K562 (cell line): ENCODE measurements around the gene XBP1. TPM values are rescaled to one million over a fixed set of nuclear protein-coding genes. Genes with fewer than 3 reads are reported as not detected.
A peak's percentile ranks its signal among the peaks of the same experiment; 100 is the strongest.

Experiments
- CEBPZ ChIP-seq: fragments of 150-350 bp; IDR thresholded peaks from 2 replicates; pipeline ENCODE4 v1.6.1; 2014; ENCODE audit warnings: low read depth, mild to moderate bottlenecking, low read length, borderline replicate concordance
- CREM ChIP-seq: IDR thresholded peaks from 2 replicates; pipeline ENCODE4 v1.6.1; 2014; ENCODE audit warnings: antibody characterized with exemption, low read depth
- ESRRB ChIP-seq: fragments of 250-450 bp; sonication (Bioruptor Pico); IDR thresholded peaks from 2 replicates; pipeline ENCODE4 v1.5.0; 2020; ENCODE audit warnings: mild to moderate bottlenecking, moderate library complexity, borderline replicate concordance
- HNRNPK ChIP-seq: fragments of 200-400 bp; formaldehyde crosslinking; IDR thresholded peaks from one replicate; pipeline ENCODE4 v1.6.1; 2018; ENCODE audit warnings: mild to moderate bottlenecking, low read depth, low read length; ENCODE audit not compliant: poor library complexity, severe bottlenecking
- LCOR ChIP-seq: sonication (generic); formaldehyde crosslinking; IDR thresholded peaks from 2 replicates; pipeline ENCODE4 v1.8.0; 2022; ENCODE audit warnings: mild to moderate bottlenecking, missing genetic modification reagents
- MECOM ChIP-seq: fragments of 250-450 bp; sonication (Bioruptor Pico); IDR thresholded peaks from 2 replicates; pipeline ENCODE4 v1.8.0; 2022; ENCODE audit warnings: inconsistent platforms
- MTF1 ChIP-seq: fragments of 250-450 bp; sonication (Bioruptor Pico); IDR thresholded peaks from 2 replicates; pipeline ENCODE4 v1.9.0; 2021; ENCODE audit warnings: moderate library complexity, mild to moderate bottlenecking, inconsistent platforms, borderline replicate concordance
- NFE2L1 ChIP-seq: fragments of 450-650 bp; IDR thresholded peaks from 2 replicates; pipeline ENCODE4 v1.6.1; 2016; ENCODE audit warnings: missing genetic modification characterization, low read depth, mild to moderate bottlenecking, missing compliant biosample characterization, moderate library complexity, borderline replicate concordance
- RBM17 ChIP-seq: fragments of 200-400 bp; formaldehyde crosslinking; IDR thresholded peaks from 2 replicates; pipeline ENCODE4 v1.6.1; 2017; ENCODE audit warnings: low read depth, mild to moderate bottlenecking, low read length, borderline replicate concordance
- SIRT6 ChIP-seq: IDR thresholded peaks from one replicate; pipeline ENCODE4 v1.6.1; 2012; ENCODE audit warnings: low read depth, mild to moderate bottlenecking, control low read depth, inconsistent platforms, low read length, moderate library complexity
- ZBTB8A ChIP-seq: fragments of 450-650 bp; IDR thresholded peaks from 2 replicates; pipeline ENCODE4 v1.6.1; 2018; ENCODE audit warnings: mild to moderate bottlenecking, moderate library complexity; ENCODE audit not compliant: partially characterized antibody
- ZFP1 ChIP-seq: fragments of 450-650 bp; formaldehyde crosslinking; IDR thresholded peaks from 2 replicates; pipeline ENCODE4 v1.4.0; 2020; ENCODE audit warnings: mild to moderate bottlenecking, mixed read lengths
- ZFP36 ChIP-seq: fragments of 150-350 bp; IDR thresholded peaks from 2 replicates; pipeline ENCODE4 v1.6.1; 2018; ENCODE audit warnings: low read length, low read depth; ENCODE audit not compliant: partially characterized antibody
- ZFX ChIP-seq: sonication (generic); formaldehyde crosslinking; IDR thresholded peaks from 2 replicates; pipeline ENCODE4 v1.8.0; 2022; ENCODE audit warnings: mild to moderate bottlenecking, missing genetic modification reagents, moderate library complexity
- ZNF124 ChIP-seq: sonication (generic); formaldehyde crosslinking; IDR thresholded peaks from 2 replicates; pipeline ENCODE4 v1.8.1; 2022; ENCODE audit warnings: missing genetic modification reagents
- ZNF518B ChIP-seq: fragments of 250-450 bp; sonication (Bioruptor Pico); IDR thresholded peaks from 2 replicates; pipeline ENCODE4 v1.5.0; 2021; ENCODE audit warnings: mild to moderate bottlenecking, moderate library complexity
- polyA plus RNA-seq, 8 experiments: library from polyadenylated mRNA; depleted of rRNA in 4 of 8; stranded (reverse) in 5 of 8; unstranded in 3 of 8; fragments of >200 nt; fragmentation: Nextera tagmentation in 2 of 8; fragmentation: Illumina TruSeq in 1 of 8; extraction: Ambion mirVana in 2 of 8; extraction: Trizol in 1 of 8; gene quantifications; 2 replicates each; pipeline versions ENCODE4 v1.2.1 to v1.2.3, GENCODE V29; 2011 to 2014; ENCODE audit warnings: inconsistent platforms in 1 of 8, missing spikeins in 1 of 8
- total RNA-seq, 7 experiments: library from RNA; depleted of rRNA in 6 of 7; stranded (reverse); fragments of >200 nt in 6 of 7; fragmentation: Illumina TruSeq in 2 of 7; extraction: Trizol in 2 of 7; gene quantifications; 2 replicates each; pipeline versions ENCODE4 v1.2.1 to v1.2.3, GENCODE V29; 2011 to 2021; ENCODE audit warnings: low replicate concordance in 1 of 7

Gene XBP1
- total and polyA plus RNA-seq, 9 of the 15 experiments (the other 6 are each of a cell fraction or from before 2014, with no cell fraction given) = 25.0 to 218 (median 94.6) TPM

- no peak for TF ChIP-seq SIRT6
- no peak for TF ChIP-seq ZBTB8A
- TF ChIP-seq CEBPZ = no peak
- no peak for TF ChIP-seq NFE2L1 (tag)
- no peak for TF ChIP-seq ZFP36
- no peak for TF ChIP-seq MTF1 (CRISPR knock-in tag)
- TF ChIP-seq LCOR (CRISPR knock-in tag) = no peak
- TF ChIP-seq ZFP1 (CRISPR knock-in tag) = no peak
- TF ChIP-seq ESRRB (CRISPR knock-in tag) = no peak
- peak; percentile 71 for TF ChIP-seq CREM
- TF ChIP-seq RBM17 = no peak
- TF ChIP-seq HNRNPK = no peak
- TF ChIP-seq ZNF518B (CRISPR knock-in tag) = no peak
- no peak for TF ChIP-seq ZNF124
- TF ChIP-seq MECOM (CRISPR knock-in tag) = no peak
- peak; percentile 82 for TF ChIP-seq ZFX (CRISPR knock-in tag)
Measured at GRCh38 chr22:28800308-28801041, at the start of gene XBP1 (continued).
